PFSK-1 (cell line): ENCODE measurements around the gene AFAP1L1.

Experiments
- FOXP2 ChIP-seq: optimal IDR thresholded peaks from 2 replicates; pipeline ENCODE3; 2011; ENCODE audit warnings: borderline replicate concordance, control low read depth, inconsistent platforms; ENCODE audit not compliant: insufficient read depth; ENCODE audit errors: extremely low read length, extremely low read depth
- POLR2AphosphoS5 ChIP-seq: IDR thresholded peaks from 2 replicates; pipeline ENCODE4 v1.6.1; 2012; ENCODE audit warnings: low read depth, mild to moderate bottlenecking, control low read depth, low read length, moderate library complexity
- SIN3A ChIP-seq: IDR thresholded peaks from 2 replicates; pipeline ENCODE4 v1.6.1; 2012; ENCODE audit warnings: mild to moderate bottlenecking, low read length, moderate library complexity, borderline replicate concordance; ENCODE audit not compliant: insufficient read depth
- TAF1 ChIP-seq: IDR thresholded peaks from 2 replicates; pipeline ENCODE4 v1.6.1; 2012; ENCODE audit warnings: low read length, control low read depth, borderline replicate concordance; ENCODE audit not compliant: insufficient read depth
- TF ChIP-seq, protein P1 (sequence below), 2 experiments: IDR thresholded peaks; 2 replicates each; pipeline versions ENCODE4 v1.6.1 to v1.8.0; 2011 to 2012; ENCODE audit warnings: low read depth in 2 of 2, low read length in 2 of 2, control low read depth in 1 of 2, inconsistent platforms in 1 of 2, mild to moderate bottlenecking in 1 of 2, moderate library complexity in 1 of 2; ENCODE audit not compliant: insufficient read depth in 1 of 2

AFAP1L1 gene

DNA sequence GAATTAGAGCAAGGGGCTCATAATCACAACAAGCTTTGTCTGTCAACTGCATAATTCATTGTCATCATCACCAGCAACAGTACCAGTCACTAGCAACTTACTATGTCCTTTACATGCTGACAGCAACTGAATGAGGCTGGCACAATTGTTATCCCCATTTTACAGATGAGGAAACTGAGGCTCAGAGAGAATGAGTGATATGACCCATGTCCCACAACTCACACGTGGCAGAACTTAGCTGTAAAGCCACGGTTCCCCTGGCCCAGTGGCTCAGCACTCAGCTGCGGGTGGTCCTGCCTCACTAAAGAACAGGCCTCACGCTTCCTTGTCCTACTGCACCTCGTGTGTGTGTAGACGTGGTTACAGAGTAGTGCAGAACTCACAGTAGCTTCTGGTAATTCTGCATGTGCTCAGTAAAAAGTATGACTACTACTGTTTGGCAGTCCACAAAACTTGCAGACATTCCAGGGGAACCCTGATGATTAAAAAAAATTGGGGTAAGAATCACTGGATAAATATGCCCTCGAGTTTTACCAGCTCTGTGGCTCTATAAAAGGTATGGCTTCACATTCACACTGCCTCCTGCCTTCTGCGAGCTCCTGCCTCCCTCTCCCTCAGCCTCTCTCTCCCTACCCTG is 30.2 kb downstream of the AFAP1L1 start:
- TF ChIP-seq TAF1 (no peak), SIN3A (no peak)
- TF ChIP-seq, protein P1, sequence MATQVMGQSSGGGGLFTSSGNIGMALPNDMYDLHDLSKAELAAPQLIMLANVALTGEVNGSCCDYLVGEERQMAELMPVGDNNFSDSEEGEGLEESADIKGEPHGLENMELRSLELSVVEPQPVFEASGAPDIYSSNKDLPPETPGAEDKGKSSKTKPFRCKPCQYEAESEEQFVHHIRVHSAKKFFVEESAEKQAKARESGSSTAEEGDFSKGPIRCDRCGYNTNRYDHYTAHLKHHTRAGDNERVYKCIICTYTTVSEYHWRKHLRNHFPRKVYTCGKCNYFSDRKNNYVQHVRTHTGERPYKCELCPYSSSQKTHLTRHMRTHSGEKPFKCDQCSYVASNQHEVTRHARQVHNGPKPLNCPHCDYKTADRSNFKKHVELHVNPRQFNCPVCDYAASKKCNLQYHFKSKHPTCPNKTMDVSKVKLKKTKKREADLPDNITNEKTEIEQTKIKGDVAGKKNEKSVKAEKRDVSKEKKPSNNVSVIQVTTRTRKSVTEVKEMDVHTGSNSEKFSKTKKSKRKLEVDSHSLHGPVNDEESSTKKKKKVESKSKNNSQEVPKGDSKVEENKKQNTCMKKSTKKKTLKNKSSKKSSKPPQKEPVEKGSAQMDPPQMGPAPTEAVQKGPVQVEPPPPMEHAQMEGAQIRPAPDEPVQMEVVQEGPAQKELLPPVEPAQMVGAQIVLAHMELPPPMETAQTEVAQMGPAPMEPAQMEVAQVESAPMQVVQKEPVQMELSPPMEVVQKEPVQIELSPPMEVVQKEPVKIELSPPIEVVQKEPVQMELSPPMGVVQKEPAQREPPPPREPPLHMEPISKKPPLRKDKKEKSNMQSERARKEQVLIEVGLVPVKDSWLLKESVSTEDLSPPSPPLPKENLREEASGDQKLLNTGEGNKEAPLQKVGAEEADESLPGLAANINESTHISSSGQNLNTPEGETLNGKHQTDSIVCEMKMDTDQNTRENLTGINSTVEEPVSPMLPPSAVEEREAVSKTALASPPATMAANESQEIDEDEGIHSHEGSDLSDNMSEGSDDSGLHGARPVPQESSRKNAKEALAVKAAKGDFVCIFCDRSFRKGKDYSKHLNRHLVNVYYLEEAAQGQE (IDR thresholded peaks at IDR 0.05; ENCODE audit: insufficient read depth in 1 of 2, low read depth in 2 of 2, low read length in 2 of 2): no peak

DNA sequence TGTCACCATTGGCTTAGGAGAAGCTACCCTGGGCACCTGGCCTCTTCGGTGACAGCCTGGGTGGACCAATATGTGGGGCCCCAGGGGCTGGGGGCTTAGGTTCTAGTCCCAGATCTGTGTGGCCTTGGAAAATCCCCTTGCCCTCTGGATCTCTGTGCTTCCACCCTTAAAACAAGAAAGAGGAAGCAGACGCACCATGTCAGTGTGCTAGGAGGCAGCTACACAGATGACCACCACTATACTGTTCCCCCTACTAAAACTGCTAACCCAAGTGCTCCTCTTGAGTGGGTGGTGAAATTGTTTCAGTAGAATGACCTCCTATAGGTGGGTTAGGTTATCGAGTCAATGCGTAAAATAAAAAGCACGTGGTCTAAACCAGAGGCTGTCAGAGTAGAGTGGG is 31.0 kb downstream of the AFAP1L1 start:
- TF ChIP-seq, protein P1 (IDR thresholded peaks at IDR 0.05; ENCODE audit: insufficient read depth in 1 of 2, low read depth in 2 of 2, low read length in 2 of 2): no peak
- TF ChIP-seq POLR2AphosphoS5 (no peak), FOXP2 (no peak), TAF1 (no peak), SIN3A (no peak)

DNA sequence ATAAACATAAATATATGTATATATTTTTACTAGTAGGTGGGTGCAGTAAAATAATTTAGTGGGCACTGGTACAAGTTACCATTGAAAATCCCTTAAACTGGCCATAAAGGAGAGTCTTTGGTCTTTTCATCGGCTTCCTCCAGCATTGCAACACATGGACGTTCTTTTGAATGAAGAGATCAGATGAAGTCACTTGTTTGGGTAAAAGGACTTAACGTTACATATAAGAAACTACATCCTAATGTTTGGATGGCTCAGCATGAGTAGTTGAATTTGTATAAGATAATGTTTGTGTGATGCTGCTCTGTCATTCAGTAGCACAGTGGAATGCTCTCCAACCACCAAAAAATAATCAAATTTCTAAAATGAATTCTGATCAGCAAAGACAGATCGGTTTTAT is 31.6 kb downstream of the AFAP1L1 start:
- TF ChIP-seq FOXP2 (no peak), POLR2AphosphoS5 (no peak), SIN3A (no peak), TAF1 (no peak)
- TF ChIP-seq, protein P1 (IDR thresholded peaks at IDR 0.05; ENCODE audit: insufficient read depth in 1 of 2, low read depth in 2 of 2, low read length in 2 of 2): no peak

DNA sequence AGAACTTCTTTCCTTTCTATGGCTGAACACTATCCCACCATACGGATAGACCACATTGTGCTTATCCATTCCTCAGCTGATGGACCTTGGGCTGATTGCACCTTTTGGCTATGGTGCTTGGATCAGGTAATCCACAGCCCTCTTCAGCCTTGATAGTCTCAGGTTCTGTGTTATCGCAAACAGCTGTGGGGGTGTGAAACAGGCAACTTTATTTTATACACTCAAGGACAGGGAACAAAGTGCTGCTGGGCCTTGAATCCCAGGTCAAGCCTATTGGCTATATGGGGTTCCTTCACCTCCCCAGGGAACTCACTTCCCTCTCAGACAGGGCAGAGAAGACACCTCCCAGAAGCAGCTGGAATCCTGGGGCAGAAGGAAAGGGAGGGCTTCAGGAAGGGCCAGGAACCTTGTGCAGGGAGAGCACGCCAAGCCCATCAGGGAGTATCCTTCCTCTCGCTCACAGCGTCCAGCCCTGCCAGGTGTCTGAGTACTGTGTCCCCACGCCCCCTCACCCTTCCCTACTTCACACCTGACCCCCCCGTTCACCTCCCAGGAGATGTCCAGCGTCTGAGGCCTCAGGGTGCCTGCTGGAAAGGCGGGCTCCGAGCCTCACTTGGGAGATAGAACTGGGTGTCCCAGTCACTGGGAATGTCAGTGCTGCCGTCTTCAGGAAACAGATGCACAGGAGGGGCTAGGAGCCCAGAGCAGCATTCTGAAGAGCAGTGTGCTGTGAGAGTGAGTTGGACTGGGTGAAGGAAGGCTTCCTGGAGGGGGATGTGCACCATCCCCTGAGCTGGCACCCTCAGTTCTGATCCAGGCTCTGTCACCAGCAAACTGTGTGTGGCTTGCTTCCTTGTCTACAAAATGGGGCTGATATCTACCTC is 32.8 kb downstream of the AFAP1L1 start:
- no peak for TF ChIP-seq SIN3A
- no peak for TF ChIP-seq TAF1
- no peak for TF ChIP-seq POLR2AphosphoS5
- TF ChIP-seq, protein P1 (IDR thresholded peaks at IDR 0.05; ENCODE audit: insufficient read depth in 1 of 2, low read depth in 2 of 2, low read length in 2 of 2): no peak
- TF ChIP-seq FOXP2: no peak
